Stomach (tissue), 9 donors: ENCODE data around the gene TEX9. TPM values are rescaled to one million over a fixed set of nuclear protein-coding genes. Genes with fewer than 3 reads are reported as not detected.

Experiments
- DNase-seq, 2 donors: peaks; one replicate each; pipeline versions ENCODE4 v3.0.0 to v3.0.0-alpha.2; 2013 to 2019
- H3K27ac ChIP-seq, 5 donors: fragments of 200-600 bp in 4 of 5; sonication (generic) in 4 of 5; one replicate each; pipeline ENCODE4 v1.5.1; 2013 to 2019; ENCODE audit warnings: mild to moderate bottlenecking in 1 of 5, moderate library complexity in 1 of 5
- H3K27me3 ChIP-seq, 3 donors: fragments of 200-600 bp; sonication (generic); one replicate each; pipeline ENCODE4 v1.5.1; 2017 to 2019; ENCODE audit warnings: mixed run types in 1 of 3
- H3K36me3 ChIP-seq, 4 donors: fragments of 200-600 bp; sonication (generic); 1 replicate in 3 of 4; 2 replicates in 1 of 4; pipeline ENCODE4 v1.5.1; 2016 to 2019
- H3K4me1 ChIP-seq, 4 donors: fragments of 200-600 bp; sonication (generic); one replicate each; pipeline ENCODE4 v1.5.1; 2016 to 2019
- H3K4me3 ChIP-seq, 4 donors: fragments of 200-600 bp; sonication (generic) in 3 of 4; one replicate each; pipeline ENCODE4 v1.5.1; 2016 to 2019; ENCODE audit warnings: mild to moderate bottlenecking in 1 of 4
- H3K9me3 ChIP-seq, 4 donors: fragments of 200-600 bp; sonication (generic); one replicate each; pipeline ENCODE4 v1.5.1; 2016 to 2019
- EP300 ChIP-seq: sonication (generic); formaldehyde crosslinking; IDR thresholded peaks from one replicate; pipeline ENCODE4 v1.6.1; 2017; ENCODE audit warnings: antibody characterized with exemption
- POLR2A ChIP-seq, 4 donors: fragments of 450-650 bp; IDR thresholded peaks; one replicate each; pipeline ENCODE4 v1.6.1; 2016; ENCODE audit warnings: antibody characterized with exemption in 4 of 4, control low read depth in 2 of 4, mild to moderate bottlenecking in 1 of 4, moderate library complexity in 1 of 4
- POLR2AphosphoS5 ChIP-seq, 3 donors: sonication (generic); formaldehyde crosslinking; IDR thresholded peaks; one replicate each; pipeline ENCODE4 v1.6.1; 2016; ENCODE audit warnings: antibody characterized with exemption in 3 of 3
- WGBS, 5 donors: extraction: QIAGEN DNeasy Blood & Tissue Kit in 3 of 5; methylation state at CpG; one replicate each; pipeline versions ENCODE4 v1.1.5 to v1.1.7; 2013 to 2018; 5-methylcytosine and 5-hydroxymethylcytosine counted together
- intact Hi-C: fragments of 100-400 bp; cut with DNase I; formaldehyde crosslinking; loops from one replicate; pipeline ENCODE4 v1.15.1; 2023; ENCODE audit warnings: low total_unique reads
- polyA plus RNA-seq, 3 donors: library from polyadenylated mRNA; stranded (reverse); fragments of 200-250 nt; gene quantifications; one replicate each; pipeline ENCODE4 v1.2.3, GENCODE V29; 2013
- total RNA-seq, 5 donors: library from RNA; depleted of rRNA; stranded (reverse); fragments of >200 nt; gene quantifications; one replicate each; pipeline versions ENCODE4 v1.1.0 to v1.2.3, GENCODE V29; 2014 to 2016
- TF ChIP-seq, protein P1 (sequence below), 7 experiments: fragments of 450-650 bp in 4 of 7; fragments of 200-600 bp in 3 of 7; sonication (generic) in 3 of 7; IDR thresholded peaks; one replicate each; pipeline ENCODE4 v1.5.1; 2016 to 2019; ENCODE audit warnings: antibody characterized with exemption in 7 of 7, control low read depth in 2 of 7, mild to moderate bottlenecking in 1 of 7
- donor health status: healthy with polysubstance abuse.
- donor health status: Bipolar disorder and iron deficiency.
- donor health status: healthy.

TEX9 gene
- total and polyA plus RNA-seq, 8 donors: 1.8 to 27.4 (median 5.4) TPM

DNA sequence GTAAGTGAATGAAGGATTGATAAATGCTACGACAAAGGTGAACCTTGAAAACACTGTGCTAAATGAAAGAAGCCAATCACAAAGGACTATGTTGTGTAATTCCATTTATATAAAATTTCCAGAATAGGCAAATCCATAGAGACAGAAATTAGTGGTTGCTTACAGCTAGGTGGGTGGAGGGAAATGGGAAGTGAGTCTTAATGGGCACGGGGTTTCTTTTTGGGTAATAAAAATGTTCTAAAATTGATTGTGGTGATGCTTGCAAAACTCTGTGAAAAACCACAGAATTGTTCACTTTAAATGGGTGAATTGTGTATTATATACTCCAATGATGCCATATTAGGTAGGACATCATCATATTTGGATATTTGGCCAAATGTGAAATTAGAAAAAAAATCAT is 20.9 kb upstream of the TEX9 start:
- H3K27me3 ChIP-seq: no peaks in the 10 kb centered on the region
- intact Hi-C loops: no loop called here
- no peak overlapping the region for H3K27ac ChIP-seq
- WGBS, 5 donors: 83 to 87% (median 87%) methylated on average over 2 of the region's 2 CpGs
- no peaks in the 10 kb centered on the region for H3K36me3 ChIP-seq
- no peaks in the 10 kb centered on the region for H3K9me3 ChIP-seq
- H3K4me1 ChIP-seq: peaks cover 0 to 28% (median 2%) of the 10 kb centered on the region in 4 donors
- DNase-seq: no peak
- no peak for TF ChIP-seq POLR2A (IDR thresholded peaks at IDR 0.05)
- H3K4me3 ChIP-seq: no peak overlapping the region

GRCh38 chr15:56346414-56346813 is 18.8 kb upstream of the TEX9 start:
- 65 to 72% (median 67%) methylated on average over 3 of the region's 3 CpGs for WGBS, 5 donors
- no peaks in the 10 kb centered on the region for H3K36me3 ChIP-seq
- no peaks in the 10 kb centered on the region for H3K27me3 ChIP-seq
- no peak overlapping the region for H3K4me3 ChIP-seq
- TF ChIP-seq POLR2A (IDR thresholded peaks at IDR 0.05): no peak
- no peak for TF ChIP-seq POLR2AphosphoS5 (IDR thresholded peaks at IDR 0.05)
- TF ChIP-seq, protein P1, sequence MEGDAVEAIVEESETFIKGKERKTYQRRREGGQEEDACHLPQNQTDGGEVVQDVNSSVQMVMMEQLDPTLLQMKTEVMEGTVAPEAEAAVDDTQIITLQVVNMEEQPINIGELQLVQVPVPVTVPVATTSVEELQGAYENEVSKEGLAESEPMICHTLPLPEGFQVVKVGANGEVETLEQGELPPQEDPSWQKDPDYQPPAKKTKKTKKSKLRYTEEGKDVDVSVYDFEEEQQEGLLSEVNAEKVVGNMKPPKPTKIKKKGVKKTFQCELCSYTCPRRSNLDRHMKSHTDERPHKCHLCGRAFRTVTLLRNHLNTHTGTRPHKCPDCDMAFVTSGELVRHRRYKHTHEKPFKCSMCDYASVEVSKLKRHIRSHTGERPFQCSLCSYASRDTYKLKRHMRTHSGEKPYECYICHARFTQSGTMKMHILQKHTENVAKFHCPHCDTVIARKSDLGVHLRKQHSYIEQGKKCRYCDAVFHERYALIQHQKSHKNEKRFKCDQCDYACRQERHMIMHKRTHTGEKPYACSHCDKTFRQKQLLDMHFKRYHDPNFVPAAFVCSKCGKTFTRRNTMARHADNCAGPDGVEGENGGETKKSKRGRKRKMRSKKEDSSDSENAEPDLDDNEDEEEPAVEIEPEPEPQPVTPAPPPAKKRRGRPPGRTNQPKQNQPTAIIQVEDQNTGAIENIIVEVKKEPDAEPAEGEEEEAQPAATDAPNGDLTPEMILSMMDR (IDR thresholded peaks at IDR 0.05): no peak
- no peak for TF ChIP-seq EP300
- intact Hi-C loops: no loop called here
- H3K27ac ChIP-seq: no peak overlapping the region
- H3K4me1 ChIP-seq: peaks cover 0 to 18% (median 2%) of the 10 kb centered on the region in 4 donors
- no peaks in the 10 kb centered on the region for H3K9me3 ChIP-seq
- DNase-seq: no peak

DNA sequence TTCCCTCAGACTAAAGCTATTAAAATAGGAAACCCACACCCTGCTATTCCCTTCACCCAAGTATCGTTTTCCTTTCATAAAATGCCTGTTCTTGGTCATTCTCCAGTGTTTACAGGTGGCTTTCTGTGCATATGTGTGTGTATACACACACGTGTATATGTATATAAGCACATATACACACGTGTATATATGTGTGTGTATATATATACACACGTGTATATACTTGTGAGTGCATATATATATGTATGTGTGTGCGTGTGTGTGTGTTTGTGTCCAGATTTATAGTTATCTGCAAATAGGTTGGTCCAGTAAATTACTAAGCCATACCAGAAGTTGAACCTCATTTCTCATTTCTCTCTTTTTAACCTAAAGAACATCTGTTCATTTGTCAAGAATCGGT is 15.7 kb upstream of the TEX9 start:
- TF ChIP-seq EP300 (no peak), POLR2A (IDR thresholded peaks at IDR 0.05) (no peak), POLR2AphosphoS5 (IDR thresholded peaks at IDR 0.05) (no peak)
- TF ChIP-seq, protein P1 (IDR thresholded peaks at IDR 0.05): no peak
- no peaks in the 10 kb centered on the region for H3K36me3 ChIP-seq
- intact Hi-C loops: no loop called here
- H3K27ac ChIP-seq: no peak overlapping the region
- H3K27me3 ChIP-seq: no peaks in the 10 kb centered on the region
- H3K4me1 ChIP-seq: peaks cover 0 to 12% (median 0%) of the 10 kb centered on the region in 4 donors
- no peaks in the 10 kb centered on the region for H3K9me3 ChIP-seq
- 85 to 91% (median 90%) methylated on average over 6 of the region's 6 CpGs for WGBS, 5 donors
- H3K4me3 ChIP-seq: no peak overlapping the region
- DNase-seq: no peak

GRCh38 chr15:56351353-56351752 is 13.9 kb upstream of the TEX9 start:
- Histone ChIP-seq H3K4me1 (no peaks in the 10 kb centered on the region), H3K9me3 (no peaks in the 10 kb centered on the region), H3K27ac (no peak overlapping the region), H3K4me3 (no peak overlapping the region), H3K27me3 (no peaks in the 10 kb centered on the region), H3K36me3 (no peaks in the 10 kb centered on the region)
- intact Hi-C loops: no loop called here
- WGBS, 5 donors: 41 to 49% (median 42%) methylated on average over 1 of the region's 1 CpG
- TF ChIP-seq, protein P1 (IDR thresholded peaks at IDR 0.05): no peak
- TF ChIP-seq POLR2AphosphoS5 (IDR thresholded peaks at IDR 0.05): no peak
- TF ChIP-seq EP300: no peak
- no peak for TF ChIP-seq POLR2A (IDR thresholded peaks at IDR 0.05)
- DNase-seq: no peak

GRCh38 chr15:56351957-56352506 is 13.2 kb upstream of the TEX9 start:
- intact Hi-C loops: no loop called here
- no peak for DNase-seq
- no peak overlapping the region for H3K4me3 ChIP-seq
- no peaks in the 10 kb centered on the region for H3K27me3 ChIP-seq
- no peaks in the 10 kb centered on the region for H3K9me3 ChIP-seq
- TF ChIP-seq, protein P1 (IDR thresholded peaks at IDR 0.05): no peak
- TF ChIP-seq POLR2AphosphoS5 (IDR thresholded peaks at IDR 0.05) (no peak), EP300 (no peak)
- 92 to 97% (median 95%) methylated on average over 12 of the region's 12 CpGs for WGBS, 5 donors
- no peaks in the 10 kb centered on the region for H3K36me3 ChIP-seq
- no peak overlapping the region for H3K27ac ChIP-seq
- H3K4me1 ChIP-seq: no peaks in the 10 kb centered on the region
